ENCODE data around the gene PIM1.
"Not testable (repeated sequence)": the region's sequence is repeated elsewhere in the genome, so short reads cannot be mapped to it uniquely, and the experiment has no call there.

Gene PIM1

GRCh38 chr6:37182736-37183590 is 13.0 kb downstream of the PIM1 start:
- TF ChIP-seq ZNF274 (IDR thresholded peaks at IDR 0.05; ENCODE audit: low read depth, low read length) = no peak
- no peak overlapping the region for H3K4me3 ChIP-seq (ENCODE audit: low read length)

GRCh38 chr6:37185949-37186720 is 16.2 kb downstream of the PIM1 start:
- H3K4me3 ChIP-seq (ENCODE audit: low read length) = not testable (repeated sequence)

DNA sequence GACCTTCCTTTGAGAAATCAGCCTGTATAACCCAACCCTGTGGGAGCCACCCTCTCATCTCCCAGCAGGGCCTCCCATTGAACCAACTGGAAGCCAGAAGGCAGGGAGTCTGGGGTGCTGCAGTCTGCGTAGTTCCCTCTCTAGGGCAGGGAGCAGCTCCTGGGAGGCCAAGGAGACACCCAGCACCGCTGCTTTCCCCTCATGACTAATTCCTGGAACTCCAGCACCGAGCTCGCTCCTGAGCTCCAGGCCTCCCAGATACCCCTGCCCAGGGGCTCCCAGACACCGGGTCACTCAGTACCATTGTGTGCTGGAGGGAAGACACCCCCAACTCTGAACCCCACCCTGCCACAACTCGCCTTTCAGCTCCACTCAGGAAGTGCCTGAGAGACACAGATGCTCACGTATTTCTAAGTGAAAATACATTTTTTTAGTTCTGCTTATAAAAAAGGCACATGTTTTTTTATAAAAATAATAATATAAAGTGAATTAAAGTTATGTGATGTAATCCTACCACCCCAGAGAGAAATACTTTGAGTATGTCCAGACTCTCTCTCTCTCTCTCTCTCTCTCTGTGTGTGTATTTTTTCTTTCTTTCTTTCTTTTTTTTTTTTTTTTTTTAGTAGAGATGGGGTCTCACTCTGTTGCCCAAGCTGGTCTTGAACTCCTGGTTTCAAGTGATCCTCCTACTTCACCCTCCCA is 17.5 kb downstream of the PIM1 start:
- no peak overlapping the region for H3K4me3 ChIP-seq (ENCODE audit: low read length)
- TF ChIP-seq ZNF274 (IDR thresholded peaks at IDR 0.05; ENCODE audit: low read depth, low read length) = no peak

GRCh38 chr6:37188962-37189510 is 19.1 kb downstream of the PIM1 start:
- TF ChIP-seq ZNF274 (IDR thresholded peaks at IDR 0.05; ENCODE audit: low read depth, low read length) = no peak

GRCh38 chr6:37190159-37190535 is 20.2 kb downstream of the PIM1 start:
- no peak overlapping the region for H3K4me3 ChIP-seq (ENCODE audit: low read length)
- no peak for TF ChIP-seq ZNF274 (IDR thresholded peaks at IDR 0.05; ENCODE audit: low read depth, low read length)

More at GRCh38 chr6:37188962-37189510, 19.1 kb downstream of the PIM1 start:
- H3K4me3 ChIP-seq (ENCODE audit: low read length) = no peak overlapping the region

DNA sequence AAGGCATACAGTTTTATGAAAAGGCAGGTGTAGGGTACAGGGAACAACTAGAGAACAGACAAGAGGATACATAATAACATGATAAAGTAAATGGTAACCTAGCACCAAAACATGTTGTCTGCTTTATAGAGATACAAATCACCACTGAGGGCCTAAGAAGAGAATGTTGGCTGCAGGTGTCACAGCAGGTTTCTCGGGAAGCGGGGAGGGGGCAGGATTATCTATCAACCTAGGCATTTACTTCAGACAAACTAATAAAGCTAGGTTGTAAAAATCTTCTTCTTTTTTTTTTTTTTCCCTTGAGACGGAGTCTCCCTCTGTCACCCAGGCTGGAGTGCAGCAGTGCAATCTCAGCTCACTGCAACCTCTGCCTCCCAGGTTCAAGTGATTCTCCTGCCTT is 22.7 kb downstream of the PIM1 start:
- no peak for TF ChIP-seq ZNF274 (IDR thresholded peaks at IDR 0.05; ENCODE audit: low read depth, low read length)

DNA sequence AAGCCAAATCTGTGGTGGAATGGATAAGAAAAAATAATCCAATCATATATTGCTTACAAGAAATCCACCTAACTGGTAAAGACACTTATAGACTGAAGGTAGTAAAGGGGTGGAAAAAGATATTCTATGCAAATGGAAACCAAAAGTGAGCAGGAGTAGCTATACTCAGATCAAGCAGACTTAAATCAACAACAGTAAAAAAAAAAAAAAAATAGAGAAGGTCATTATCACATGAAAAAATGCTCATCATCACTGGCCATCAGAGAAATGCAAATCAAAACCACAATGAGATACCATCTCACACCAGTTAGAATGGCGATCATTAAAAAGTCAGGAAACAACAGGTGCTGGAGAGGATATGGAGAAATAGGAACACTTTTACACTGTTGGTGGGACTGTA is 24.9 kb downstream of the PIM1 start:
- not testable (repeated sequence) for H3K4me3 ChIP-seq (ENCODE audit: low read length)

More for the DNA sequence above, 22.7 kb downstream of the PIM1 start:
- no peak overlapping the region for H3K4me3 ChIP-seq (ENCODE audit: low read length)

GRCh38 chr6:37196451-37196850 is 26.5 kb downstream of the PIM1 start:
- H3K4me3 ChIP-seq (ENCODE audit: low read length) = not testable (repeated sequence)

DNA sequence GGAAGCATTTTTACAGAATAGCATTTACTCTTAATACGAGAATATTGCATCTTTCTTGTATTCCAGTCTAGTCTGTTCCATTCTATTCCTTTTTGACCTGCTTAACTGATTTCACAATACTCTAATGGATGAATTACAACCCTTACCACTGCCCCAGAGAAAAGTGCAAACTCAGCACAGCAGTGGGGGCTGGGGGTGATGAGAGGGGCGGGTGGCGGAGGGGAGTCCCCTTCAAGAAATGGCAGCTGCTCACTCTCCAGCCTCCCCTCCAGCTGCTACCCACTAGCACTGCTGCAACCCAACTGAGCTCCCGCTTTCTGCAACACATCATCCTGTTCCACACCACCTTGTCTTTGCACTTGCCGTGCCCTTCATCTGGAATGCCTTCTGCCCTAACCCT is 30.1 kb downstream of the PIM1 start:
- H3K4me3 ChIP-seq (ENCODE audit: low read length) = no peak overlapping the region
- no peak for TF ChIP-seq ZNF274 (IDR thresholded peaks at IDR 0.05; ENCODE audit: low read depth, low read length)

DNA sequence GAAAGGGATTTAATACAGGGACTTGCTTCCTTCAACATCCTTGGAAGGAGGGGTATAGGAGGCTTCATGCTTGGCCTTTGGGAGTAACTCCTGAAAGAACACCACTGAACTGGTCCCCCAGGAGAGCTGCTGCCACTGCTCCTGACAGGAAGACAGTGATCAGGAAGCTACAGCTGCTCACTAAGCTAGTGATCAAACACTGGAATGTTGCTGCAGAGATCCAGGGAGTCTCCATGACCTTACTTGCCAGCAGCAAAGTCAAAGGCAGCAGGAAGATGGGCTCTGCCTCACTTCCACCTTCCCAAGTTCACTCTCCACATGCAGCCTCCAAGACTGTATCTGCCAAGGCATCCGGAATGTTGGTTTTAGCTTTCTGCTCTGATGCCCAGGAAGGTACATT is 31.8 kb downstream of the PIM1 start:
- no peak for TF ChIP-seq ZNF274 (IDR thresholded peaks at IDR 0.05; ENCODE audit: low read depth, low read length)
- no peak overlapping the region for H3K4me3 ChIP-seq (ENCODE audit: low read length)

DNA sequence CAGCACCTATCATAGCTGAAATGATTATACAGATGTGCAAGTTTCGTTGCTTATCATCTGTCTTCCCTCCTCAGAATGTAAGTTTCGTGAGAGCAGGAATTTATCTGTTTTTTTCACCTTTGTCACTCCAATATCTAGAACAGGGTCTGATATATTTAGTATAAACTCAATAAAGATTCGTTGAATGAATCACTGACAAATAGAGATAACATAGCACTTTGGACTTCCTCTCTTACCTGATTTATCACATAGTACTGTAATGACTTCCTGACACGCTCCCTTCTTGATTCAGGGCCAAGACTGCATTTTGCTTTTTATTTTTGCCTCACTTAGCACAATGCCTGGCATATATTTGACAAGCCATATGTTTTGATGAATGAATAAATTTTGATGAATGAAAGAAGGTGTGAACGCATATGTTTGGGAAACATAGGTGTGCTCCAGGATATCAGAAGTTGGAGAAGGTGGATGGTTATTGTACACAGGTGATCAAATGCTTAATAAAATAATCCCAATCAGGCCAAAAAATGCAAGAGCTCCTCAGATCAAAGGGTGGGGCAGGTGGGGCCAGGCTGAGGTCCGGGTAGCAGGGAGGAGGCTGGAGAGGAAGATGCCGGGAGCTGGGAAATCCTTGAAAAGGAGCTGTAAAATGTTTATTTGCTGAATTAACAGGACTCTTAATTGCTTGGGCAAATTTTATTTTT is 33.0 kb downstream of the PIM1 start:
- H3K4me3 ChIP-seq (ENCODE audit: low read length) = no peak overlapping the region
- TF ChIP-seq ZNF274 (IDR thresholded peaks at IDR 0.05; ENCODE audit: low read depth, low read length) = no peak

DNA sequence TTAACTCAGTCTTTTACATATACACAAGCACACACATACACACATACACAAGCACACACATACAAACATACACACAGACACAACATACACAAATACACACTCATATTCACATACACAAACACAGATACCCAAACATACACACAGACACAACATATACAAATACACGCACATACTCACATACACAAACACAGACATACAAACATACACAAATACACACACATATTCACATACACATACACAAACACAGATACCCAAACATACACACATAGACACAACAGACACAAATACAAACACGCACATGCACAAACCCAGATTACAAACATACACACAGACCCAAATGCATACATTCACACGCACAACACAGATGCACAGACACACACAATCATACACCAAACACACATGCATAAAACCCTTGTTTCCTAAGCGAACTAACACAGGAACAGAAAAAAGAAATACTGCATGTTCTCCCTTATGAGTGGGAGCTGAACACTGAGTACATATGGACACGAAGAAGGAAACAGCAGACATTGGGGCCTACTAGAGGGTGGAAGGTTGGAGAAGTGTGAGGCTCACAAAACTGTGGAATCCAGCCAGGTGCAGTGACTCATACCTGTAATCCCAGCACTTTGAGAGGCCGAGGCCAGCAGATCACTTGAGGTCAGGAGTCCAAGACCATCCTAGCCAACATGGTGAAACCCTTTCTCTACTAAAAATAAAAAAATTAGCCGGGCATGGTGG is 34.2 kb downstream of the PIM1 start:
- no peak for TF ChIP-seq ZNF274 (IDR thresholded peaks at IDR 0.05; ENCODE audit: low read depth, low read length)
- H3K4me3 ChIP-seq (ENCODE audit: low read length) = no peak overlapping the region

All from GM08714 (cell line).